Fibroblast of gingiva (primary cell): ENCODE data around the gene RNF181.
A peak's percentile ranks its signal among the peaks of the same experiment; 100 is the strongest.
"Not testable (repeated sequence)": the region's sequence is repeated elsewhere in the genome, so short reads cannot be mapped to it uniquely, and the experiment has no call there.

Source experiments
- DNase-seq: peaks from one replicate; pipeline ENCODE4 v3.0.0-alpha.2; 2011; ENCODE audit warnings: low read depth

Gene RNF181

DNA sequence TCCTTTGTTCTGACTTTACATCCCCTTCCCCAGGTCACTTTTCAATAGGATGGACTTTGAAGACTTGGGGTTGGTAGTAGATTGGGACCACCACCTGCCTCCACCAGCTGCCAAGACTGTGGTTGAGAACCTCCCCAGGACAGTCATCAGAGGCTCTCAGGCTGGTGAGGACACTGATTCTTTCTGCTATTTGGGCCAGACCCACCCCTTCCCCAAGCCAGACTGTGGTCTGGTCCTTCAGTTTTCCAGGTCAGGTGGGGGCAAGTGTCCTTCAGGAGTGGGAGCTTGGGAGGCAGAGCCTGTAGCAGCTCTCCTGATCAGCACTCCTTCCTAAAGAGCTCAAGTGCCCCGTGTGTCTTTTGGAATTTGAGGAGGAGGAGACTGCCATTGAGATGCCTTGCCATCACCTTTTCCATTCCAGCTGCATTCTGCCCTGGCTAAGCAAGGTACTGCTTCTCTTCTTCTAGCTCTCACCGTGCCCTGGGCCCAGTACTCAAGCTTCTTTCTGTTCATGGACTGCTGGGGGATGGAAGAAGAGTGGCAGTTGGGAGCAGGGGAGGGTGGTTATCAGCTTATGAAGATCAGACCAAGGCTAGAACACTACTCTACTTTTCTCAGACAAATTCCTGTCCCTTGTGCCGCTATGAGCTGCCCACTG lies 1.1 kb downstream of the RNF181 start:
- no peak for DNase-seq

DNA sequence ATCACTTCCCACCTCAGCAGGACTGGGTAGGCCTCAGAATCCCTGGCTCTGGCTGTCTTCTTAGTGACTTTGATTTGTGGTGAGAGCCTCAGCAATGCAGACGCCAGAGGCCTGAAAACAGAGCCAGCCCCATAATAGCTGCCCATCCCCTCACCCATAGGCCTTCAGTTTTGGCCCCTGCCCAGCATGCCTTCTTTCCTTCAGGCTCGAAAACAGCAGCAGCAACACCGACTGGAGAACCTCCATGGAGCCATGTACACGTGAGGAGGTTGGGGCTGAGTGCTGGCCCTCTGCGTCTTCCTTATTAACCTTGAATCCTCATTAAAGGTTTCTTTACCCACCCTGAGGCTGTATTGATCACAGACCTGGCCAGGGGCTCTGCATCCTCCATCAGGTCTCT lies 1.7 kb downstream of the RNF181 start:
- no peak for DNase-seq

DNA sequence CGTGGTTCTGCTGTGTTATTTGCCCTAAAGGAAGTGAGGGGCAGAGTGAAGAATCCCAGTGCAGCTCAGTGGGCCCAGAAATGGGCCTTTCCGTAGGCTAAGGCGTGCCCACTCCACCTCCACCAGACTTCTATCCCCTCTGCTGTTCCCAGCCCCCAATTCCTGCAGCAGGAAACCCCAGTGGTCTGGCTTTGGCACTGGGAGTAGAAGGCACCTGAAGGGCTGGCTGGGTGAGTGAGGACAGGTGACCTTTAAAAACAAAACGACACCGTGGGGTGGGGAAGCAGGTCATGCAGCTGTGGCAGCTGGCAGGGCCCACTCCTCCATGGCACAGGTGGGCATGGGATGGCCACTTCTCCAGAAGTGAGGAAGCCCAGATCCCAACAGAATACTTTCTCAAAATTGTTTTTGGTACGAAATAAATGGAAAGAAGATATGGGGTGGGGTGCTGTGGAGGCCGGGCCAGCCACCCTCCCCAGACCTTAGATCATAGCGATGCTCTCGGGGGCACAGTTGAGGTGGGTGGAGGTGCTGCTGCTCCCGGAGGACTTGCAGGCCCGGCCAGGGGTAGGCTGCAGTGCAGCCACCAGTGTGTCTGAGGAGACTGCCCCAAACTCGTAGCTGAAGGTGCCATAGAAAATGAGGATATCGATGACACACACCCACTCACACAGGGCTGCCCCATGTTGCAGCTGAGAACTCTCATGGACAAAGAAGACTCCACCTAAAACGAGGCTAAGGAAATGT lies 3.2 kb downstream of the RNF181 start:
- no peak for DNase-seq

DNA sequence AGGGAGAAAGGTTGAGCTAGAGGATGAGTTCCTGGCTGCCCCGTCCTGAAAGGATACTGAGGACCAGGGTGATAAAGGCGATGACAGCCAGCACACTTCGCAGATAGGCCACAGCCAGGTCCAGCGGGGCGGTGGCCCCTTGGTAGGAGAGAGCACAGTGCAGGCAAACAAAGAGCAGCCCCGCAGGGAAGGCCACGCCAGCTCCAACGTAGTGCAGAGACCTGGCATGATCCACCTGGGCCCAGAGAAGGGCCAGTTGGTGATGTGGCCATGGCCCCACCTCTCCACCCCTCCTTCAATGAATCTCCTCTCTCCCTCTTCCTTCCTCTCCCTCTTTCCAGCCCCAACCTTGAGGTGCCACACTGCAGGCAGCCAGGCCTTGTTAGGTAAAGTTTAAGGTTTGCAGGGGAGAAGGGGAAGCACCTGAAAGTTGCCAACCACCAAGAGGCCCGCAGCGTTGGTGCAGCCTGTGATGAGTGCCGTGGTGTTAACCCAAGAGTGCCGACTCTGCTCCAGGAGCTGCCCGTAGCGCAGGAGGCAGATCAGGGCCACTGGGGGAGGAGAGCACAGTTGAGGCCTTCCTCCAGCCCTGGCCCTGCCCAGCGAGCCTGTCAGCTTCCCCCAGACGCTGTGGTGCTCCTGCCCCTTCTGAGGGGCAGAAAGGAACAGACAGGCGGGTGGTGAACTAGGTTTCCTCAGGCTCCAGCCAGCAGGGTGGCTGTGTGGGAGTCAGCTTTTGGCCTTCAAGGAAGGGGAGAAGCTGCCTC lies 4.1 kb downstream of the RNF181 start:
- DNase-seq, result no peak

DNA sequence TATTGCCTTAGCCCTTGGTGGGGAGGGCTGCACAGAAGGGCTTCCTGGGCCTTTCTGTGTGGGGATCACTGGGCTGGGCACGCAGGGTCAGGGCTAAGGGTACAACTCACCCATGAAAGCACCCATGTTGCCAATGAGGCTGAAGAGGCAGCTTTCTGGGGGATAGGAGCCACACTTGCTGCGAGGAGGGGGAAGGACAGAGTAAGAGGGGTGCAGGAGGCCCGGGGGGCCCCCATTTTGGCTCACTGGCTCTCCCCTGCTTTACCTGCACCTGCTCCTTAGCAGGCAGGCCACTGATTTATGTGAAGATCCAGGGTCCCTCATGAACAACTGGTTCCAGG lies 4.7 kb downstream of the RNF181 start:
- DNase-seq, result no peak

DNA sequence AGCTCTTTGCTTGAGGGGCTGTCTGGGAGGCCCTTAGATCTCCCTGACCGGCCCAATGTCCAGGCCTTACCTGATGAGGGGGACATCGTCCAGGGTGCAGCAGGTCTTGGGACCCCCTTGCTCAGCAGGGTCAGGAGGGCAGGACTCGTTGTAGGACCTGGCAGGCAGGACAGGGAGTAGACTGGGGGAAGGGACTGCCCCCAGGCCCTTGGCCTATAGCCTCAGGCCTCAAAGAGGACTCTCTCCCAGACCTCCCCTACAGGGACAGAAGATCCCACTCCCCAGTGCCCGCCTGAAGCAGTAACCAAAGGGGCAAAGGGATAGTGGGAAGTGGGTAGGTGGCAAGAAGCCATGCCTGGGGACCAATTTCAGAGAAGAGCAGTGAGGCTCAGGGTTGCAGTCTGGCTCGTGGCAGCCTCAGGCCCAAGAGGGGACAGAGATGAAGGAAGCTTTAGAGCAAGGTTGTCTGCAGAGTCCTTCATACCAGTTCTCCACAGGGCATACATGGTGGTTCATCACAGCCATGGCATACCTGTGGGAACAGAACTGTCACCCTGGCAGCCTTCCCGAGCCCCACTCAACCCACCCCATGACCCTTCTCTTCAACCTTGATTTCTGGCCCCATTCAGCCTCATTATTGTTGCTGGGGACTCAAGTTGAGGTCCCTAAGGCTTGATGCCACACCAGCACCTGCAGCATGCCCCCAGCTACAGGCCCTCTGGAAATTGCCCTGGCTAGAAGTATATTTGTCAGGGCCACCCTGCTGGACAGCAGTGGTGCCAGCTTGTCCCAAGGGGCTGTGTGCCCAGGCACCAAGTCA lies 5.6 kb downstream of the RNF181 start:
- DNase-seq, result no peak

DNA sequence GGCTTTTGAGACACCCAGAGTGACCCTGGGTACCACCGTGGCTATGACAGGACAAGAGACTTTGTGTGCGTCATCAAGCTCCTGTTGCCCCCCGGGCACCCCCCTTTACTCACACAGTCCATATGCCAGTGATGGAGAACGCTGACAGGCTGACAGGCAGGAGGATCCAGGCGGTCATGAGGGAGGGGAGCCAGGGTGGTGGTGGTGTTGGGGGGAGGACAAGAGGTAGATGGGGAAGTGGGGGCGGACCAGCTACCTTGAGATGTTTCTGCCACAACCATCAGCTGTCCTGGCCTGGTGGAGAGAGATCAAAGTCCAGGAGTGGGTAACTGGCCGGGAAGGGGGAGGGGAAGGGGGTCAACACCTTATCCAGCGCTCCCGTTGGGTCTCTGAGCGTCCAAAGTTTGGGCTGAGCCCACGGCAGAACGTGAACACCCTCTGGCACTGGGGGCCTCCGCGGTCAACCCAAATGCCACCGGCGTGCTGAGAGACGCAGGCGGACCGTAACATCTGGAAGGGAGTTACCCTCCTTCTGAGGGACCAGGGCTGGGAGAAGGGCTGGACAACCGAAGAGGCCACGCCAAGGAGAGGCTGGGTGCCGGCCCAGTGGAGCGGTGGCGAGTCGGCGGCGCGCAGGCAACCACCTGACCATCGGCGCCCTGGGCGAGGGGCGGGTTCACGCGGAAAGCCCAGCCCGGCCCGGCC lies 6.4 kb downstream of the RNF181 start:
- peak; percentile 71 for DNase-seq

DNA sequence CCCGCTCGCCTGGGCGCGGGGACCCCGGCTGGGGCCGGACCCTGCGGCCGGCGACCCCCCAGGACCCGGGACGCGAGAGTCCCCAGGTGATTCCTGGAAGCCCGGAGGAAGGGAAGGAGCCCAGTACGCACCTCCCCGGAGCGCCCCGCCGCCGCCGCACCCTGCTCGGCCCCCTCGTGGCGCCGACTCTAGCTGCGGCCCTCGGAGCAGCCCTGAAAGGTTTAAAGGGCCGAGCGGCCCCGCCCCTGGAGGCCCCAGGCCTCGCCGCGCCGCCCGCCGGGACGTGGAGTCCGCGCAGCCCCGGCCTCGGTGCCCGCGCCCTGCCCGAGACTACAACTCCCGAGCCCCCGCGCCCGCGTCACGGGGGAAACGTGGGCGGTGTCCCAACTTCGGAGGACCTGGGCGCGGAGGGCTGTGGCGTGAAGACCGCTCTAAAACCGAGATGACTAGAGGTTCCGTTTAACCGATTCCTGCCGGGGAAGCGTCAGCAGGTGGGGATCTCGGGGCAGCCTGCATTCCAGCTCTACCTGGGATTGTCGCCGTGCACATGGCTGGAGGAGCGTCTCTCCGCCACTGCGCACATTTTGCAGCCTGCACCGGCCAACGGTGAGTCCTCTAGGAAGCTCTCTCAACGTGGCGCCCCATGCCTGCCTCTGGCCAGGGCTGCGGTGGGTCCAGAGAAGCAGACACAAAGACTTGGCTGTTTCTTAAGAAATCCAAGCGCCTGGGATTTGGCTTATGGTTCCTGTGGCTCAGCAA lies 7.1 kb downstream of the RNF181 start, which contains the start of gene TMEM150A:
TSS of gene TMEM150A (minus strand) at position 223 of the 759 bp plus-strand sequence. CDS start 750 bp downstream, outside the sequence.
- peak; percentile 88 for DNase-seq

DNA sequence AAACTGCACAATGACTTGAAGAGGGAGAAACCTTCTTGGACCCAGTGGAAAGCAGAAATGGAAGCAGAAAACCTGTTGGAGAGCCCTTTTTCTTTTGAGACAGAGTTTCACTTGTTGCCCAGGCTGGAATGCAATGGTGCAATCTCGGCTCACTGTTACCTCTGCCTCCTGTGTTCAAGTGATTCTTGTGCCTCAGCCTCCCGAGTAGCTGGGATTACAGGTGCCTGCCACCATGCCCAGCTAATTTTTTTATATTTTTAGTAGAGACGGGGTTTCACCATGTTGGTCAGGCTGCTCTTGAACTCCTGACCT lies 8.5 kb downstream of the RNF181 start:
- DNase-seq, result not testable (repeated sequence)

DNA sequence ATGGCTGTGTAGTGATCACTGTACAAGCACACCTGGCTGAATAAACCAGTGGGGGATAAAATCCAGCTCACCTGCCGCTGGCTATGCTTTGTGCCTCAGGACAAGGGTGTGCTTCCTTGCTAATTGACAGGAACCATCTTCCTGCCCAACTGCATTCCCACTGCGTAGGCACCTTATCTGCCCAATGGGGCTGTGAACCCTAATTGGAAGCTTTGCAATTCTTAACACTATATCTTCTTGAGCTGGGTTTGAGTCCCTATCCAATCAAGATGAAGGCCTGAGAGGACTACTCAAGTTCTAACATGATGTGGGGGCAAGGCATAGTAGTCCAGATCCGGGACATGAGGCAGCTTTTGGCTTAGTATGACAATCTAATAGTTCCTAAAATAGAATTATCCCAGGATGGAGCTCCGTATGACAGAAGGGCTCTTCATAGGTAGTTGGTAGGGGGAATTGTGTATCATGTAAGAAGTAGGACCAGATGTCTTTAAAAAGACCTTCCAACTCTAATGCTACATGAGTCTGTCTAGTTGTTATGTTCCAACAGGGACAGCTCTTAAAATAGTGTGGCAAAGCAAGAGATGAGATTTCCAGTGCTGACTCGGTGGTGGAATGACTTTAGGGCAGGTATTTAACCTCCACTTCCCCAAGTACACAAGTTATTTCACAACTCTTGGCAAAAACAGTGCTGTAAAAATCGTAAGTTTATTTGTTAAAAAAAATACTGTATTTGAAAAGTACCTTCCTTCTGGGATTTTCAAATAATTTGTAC lies 9.2 kb downstream of the RNF181 start:
- peak; percentile 13 for DNase-seq

DNA sequence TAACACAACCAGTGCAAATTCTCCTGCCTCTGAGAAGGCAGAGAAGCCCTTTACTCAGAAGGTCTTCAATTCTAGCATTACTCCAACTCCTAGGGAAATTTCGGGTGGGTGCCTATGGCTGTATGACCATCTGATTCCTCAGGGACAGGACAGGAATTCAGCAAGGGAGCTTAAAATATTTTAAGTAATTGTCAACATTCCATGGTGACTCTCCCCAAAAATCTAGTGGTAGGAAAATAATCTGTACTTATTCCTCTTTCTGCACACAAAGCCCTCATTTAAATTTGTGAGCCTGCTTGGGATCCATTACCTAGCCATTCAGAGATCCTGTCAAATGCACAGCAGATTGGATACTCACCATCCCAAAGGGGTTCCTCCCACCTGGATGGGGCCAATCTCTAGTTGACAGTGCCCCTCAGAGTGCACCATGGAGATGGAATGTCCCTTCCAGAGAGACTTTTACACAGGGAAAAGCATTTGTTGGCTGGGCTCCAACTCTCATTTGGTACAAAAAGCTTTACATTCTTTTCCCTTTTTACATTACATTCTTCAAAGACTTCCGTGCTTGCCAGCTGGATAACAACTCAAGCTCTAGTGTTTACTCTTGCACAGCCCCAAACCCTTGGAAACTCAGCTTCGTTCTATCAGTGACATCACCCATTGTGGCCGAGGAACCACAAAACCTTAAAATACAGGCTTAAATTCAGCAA lies 10.0 kb downstream of the RNF181 start:
- DNase-seq, result peak; percentile 81

DNA sequence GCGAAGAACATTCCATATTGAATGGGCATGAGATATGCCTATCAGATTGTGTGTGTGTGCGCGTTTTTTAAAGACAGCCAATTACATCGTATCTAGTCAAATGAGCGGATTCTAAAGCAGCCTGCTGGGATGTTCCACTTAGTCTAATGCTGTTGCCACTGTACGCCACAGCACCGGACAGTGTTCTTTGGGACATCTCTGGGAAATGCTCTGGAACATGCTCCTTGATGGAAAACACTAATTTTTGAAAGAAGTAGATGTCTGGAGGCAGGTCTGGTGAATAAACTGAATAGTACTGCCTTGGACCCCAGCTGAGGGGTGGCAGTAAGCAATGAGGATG lies 10.5 kb downstream of the RNF181 start:
- DNase-seq, result no peak

DNA sequence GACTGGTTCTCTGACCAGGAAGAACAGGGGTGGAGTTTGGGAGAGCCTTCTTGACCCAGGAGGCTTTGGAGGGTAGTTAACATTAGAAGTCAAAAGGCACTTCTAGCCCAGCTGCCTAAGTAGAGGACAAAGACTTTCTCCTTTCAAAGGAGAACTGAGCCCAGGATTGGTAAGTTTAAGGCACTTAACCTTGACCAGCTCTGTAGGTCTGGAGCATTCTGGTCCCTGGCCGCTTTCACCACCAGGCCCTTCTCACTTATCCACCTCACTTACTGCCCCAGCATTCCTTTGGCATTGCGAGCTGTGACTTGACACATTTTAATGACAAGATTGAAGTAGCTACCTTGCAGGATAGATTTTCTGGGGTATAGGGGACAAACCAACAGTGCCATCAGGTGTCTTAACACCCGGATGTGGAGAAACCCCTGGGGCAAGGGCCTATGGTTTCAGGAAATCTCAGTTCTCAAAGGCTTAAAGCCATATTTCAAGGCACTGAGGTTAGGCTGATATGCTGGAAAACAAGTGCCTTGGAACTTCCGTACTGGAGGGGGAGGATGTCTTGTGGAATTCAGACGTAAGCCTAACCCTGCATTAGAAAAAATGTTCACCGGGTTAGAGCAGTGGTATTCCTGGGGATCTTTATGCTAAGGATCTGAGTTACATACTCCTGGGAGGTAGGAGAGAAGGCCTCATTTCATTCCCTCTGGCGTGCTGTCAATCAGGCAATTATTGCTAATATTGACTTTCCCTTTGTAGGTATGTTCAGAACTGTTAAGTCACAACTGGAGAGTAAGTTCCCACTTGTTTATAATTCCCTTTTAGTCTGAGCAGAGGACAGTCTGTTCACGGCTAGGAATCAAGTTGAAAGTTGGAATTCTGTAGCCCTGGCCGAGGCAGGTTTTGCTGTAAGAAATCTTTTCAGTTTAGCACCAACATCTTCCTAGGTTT lies 12.0 kb downstream of the RNF181 start:
- no peak for DNase-seq

DNA sequence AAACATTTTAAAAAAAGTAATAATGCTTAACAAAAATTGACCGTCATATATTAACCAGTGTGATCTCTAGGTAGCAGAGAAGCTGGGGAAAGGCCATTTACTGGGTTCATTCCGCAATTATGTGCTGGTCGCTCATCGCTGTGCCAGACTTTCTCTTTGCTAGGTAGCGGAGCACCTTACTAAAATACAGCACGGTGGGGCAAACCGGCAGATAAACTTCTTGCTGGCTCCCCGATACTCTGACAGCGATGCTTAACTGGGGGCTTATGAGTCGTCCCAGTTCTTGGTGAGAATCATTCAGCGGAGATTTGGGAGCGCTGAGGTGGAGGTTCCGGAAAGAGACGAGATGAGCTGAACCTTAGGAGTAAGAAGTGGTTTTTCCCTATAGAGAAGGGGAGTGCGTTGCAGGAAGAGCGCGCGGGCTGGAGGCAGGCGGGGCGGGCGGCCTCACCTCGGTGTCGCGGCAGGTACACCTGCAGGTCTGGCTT lies 15.7 kb downstream of the RNF181 start:
- DNase-seq, result no peak

DNA sequence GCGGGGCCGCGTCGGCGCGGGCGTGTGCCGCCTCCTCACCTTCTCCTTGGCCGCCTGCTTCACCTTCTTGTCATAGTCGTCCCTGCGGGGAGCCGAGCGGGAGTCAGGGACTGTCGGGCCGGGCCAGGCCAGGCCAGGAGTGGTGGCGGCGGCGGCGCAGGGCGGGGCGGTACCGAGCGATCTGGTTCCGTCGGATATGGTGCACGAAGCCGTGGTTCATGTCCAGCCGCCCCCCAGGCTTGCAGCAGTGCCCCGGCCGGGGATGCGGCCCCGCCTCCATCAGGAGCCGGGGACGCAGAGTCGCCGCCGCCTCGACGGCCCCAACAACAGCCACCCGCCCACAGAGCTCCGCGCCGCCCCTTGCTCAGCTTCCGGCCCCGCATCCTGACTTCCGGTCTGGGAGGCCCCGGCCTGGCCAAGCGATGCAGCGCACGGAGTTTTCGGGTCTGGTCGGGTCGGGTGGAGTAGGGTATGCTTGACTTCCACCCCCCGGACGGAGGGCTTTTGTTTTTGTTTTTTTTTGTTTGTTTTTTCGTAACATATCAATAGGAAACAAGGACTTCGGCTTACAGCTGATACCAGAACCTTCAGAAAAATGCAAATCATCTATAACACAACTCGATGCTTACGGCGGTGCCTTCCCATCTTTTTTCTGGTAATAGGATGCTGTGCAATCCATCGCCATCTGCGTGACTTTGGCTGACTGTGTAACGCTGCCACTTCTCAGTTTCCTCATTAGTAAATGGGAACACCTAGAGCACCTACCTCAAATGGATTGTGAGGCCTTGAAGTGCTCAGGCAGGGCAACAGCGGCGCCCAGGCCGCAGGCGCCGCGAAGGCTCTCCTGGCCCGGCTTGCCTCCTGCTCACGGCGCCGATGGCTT lies 16.4 kb downstream of the RNF181 start, which contains the start of gene C2orf68:
TSS of gene C2orf68 (minus strand) at position 362 of the 883 bp plus-strand sequence. CDS start at position 280, 82 bp downstream.
- DNase-seq, result peak; percentile 84

DNA sequence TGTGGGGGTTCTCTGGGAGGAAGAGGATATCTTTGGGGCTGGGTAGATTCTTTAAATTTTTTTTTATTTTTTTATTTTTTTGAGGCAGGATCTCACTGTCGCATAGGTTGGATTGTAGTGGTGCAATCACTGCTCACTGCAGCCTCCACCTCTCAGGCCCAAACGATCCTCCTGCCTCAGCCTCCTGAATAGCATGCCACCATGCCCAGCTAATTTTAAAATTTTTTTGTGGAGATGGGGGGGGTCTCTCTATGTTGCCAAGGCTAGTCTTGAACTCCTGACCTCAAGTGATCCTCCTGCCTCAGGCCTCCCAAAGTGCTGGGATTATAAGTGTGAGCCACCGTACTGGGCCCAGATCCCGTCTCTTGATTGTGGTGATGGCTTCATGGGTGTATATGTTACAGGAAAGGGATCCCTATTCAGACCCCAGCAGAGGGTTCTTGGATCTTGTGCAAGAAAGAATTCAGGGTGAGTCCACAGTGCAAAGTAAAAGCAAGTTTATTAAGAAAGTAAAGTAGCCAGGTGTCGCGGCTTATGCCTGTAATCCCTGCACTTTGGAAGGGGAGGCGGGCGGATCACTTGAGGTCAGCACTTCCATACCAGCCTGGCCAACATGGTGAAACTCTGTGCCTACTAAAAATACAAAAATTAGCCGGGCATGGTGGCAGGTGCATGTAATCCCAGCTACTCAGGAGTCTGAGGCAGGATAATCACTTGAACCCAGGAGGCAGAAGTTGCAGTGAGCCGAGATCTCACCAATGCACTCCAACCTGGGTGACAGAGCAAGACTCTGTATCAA lies 18.4 kb downstream of the RNF181 start:
- no peak for DNase-seq
